GM19023 (cell line): ENCODE data around the gene FBXL16.
A peak's percentile ranks its signal among the peaks of the same experiment; 100 is the strongest.

Experiments
- ATAC-seq: cut with Tn5 transposase; IDR thresholded peaks from one replicate; pipeline ENCODE4 v1.9.1; 2021; ENCODE audit warnings: mild to moderate bottlenecking, moderate library complexity; ENCODE audit not compliant: unreplicated experiment

Gene FBXL16

DNA sequence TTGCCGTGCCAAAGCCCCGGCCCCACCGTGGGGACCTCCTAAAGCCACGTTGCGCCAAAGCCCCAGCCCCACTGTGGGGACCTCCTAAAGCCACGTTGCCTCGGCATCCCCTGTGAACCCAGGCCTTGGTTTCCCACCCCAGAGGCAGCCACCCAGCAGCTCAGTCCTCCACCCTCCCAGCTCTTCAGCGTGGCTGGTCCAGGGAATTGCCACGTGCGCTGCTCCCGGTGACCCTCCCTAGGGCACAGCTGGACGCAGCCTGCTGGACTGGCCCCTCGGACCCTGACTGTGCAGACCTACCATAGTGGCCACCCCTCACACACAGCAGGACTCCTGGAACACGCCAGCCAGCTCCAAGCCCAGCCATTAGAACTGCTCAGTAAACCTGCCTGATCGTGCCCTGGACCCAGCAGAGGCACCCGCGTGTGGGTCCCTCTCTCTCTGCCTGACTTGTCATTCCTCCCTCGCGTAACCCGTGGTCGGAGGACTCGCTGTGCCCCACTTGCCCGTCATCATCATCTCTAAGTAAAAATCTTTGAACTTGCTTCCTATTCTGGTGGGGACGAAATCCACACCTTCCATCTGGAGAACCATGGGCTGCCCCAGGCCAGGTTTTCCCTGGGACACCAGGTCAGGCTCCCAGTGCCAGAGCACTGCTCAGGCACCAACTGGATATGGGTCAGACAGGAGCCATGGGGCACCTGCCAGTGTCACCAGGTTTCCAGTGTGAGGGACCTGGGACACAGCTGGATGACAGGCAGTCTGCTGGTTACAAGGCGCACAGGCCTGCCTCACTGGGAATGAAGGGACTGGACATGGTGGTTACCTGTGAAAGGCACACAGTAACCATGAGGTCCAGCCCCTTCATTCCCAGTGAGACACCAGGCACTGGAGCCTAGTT lies 29.6 kb upstream of the FBXL16 start:
- no peak for ATAC-seq

DNA sequence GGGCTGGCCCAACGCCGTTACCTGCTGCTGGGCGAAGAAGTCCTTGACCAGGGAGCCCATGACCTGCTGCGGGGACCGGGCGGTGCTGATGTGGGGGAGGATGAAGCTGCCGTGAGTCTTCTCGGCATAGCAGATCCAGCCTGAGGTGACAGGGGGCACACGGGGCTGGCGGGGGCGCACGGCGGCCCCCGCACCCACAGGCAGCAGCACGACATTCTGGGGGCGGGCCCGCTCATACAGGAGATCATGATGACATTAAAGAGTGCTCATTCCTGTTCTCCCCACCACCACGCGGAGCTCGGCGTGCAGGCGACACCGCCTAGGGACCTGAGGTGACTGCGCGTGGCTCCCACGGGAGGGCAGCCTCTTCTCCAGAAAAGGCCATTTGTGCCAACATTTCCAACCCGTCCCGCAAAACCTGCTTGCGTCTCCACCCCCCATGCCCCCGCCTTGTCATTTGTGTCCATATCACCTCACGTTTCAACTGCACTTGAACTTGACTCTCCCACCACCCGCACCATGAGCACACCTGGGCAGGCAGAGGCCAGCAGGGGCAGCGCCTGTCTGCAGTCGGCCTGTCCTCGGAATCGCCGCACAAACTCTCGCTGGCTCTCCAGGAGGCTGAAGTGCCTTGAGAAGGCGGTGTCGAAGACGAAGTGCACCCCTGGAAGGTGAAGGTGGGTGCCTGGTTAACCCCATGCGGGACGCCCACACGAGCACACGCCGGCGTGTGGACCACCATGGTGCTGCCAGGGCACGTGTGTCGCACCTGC lies 28.8 kb upstream of the FBXL16 start:
- ATAC-seq, result no peak

DNA sequence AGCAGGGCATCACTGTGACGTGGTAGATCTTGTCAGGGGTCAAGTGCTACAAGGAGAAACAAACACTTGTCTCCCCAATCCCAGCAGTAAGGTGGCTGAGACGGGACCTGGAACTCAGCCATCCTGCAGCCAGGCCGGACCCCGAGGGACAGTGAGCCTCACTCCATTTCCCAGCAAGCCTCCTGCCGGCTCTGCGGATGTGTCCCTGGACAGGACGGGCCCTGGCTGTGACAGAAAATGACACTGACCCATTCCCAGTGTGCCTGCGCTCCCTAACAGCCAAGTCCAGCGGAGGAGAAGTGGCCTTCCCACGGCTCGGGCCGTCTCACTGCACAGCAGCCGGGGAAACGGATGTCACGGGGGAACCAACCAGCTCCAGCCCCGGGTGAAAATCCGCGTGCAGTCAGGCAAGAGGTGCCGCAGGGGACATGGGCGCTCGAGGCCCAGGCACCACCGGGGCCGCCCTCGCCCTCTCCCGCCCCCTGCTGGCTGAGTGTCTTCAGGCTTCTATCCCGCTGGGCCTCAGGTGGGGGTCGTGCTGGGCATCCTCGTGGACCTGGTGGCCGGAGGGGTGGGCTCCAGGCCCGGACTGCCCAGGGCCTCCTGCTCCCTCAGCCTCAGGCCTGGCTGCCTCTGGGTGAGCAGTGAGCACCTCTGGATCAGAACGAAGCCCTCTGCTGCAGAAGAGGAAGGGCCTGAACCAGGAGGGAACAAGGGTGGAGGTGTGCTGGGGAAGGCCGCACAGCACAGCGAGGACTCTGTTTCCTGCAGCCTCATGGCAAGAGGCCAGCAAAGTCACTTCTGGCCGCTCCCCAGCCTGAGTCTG lies 28.0 kb upstream of the FBXL16 start:
- ATAC-seq, result no peak

DNA sequence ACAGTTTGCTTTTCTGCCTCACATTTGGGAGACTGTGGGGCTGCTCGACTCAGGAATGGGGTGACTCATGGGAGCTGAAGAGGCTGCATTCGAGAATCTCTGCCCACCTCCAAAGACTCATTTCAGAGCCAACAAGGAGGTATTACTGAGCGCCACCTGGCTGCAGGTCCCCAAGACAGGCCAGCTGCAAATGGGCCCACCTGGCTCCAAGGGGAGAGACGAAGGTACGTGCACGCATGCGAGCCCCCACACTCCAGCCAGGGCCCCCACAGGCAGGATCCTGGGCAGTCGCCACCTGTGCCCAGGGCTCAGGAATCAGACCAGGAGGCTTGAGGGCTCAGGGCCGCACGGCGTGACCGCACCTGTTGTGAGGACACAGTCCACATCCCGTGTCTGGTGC lies 27.3 kb upstream of the FBXL16 start:
- ATAC-seq, result no peak

DNA sequence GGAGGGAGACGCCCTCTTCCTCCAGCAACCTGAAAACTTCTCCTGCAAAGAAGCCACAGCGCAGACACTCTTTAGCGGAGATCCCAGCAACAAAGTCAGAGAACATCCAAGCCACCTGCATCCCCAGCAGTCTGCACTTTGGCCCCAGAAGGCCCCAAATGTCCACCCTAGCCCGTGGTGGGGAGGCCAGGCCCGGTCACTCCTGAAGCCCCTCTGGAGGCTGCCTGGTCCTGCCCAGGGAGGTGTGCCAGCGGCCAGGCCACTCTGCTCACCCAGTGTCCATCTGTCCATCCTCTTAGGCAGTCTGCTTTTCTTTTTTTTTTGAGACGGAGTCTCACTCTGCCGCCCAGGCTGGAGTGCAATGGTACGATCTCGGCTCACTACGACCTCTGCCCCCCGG lies 26.7 kb upstream of the FBXL16 start:
- no peak for ATAC-seq

DNA sequence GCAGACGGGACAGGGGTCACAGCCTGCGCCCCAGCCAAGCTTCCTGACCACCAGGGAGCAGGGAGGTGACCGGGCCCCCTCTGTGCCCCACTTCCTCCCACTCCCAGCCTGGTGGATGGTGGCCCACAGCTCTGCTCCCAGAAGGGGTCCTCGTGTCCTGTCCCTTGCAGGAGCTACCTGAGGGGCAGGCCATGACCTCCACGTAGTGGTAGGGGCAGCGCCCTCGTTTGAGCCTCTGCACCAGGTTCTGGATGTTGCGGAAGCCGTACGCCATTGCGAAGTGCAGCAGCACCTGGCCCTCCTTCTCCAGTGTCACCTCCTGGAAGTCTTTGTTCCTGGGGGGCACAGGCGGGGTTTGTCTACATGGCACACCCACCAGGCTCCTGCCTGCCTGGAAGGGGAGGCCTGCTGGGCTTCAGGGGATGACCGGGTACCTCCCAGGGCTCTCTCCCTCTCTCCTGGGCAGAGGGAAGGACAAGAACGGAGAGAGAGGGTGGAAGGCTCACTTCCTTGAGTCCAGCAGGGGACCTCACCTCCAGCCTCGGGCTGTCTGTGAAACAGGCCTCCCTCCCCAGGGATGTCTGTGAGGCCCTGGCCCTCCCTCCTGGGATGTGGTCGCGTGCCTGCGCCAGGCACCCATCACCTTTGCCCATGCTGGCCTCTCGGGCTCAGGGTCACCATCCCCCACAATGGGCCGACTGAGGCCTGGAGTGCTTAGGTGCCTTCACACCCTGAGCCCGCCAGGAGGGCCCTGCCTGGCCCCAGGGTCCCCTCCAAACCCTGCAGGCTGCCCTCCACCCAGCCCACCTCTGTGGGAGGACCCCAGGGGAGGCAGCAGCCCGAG lies 25.3 kb upstream of the FBXL16 start:
- no peak for ATAC-seq

DNA sequence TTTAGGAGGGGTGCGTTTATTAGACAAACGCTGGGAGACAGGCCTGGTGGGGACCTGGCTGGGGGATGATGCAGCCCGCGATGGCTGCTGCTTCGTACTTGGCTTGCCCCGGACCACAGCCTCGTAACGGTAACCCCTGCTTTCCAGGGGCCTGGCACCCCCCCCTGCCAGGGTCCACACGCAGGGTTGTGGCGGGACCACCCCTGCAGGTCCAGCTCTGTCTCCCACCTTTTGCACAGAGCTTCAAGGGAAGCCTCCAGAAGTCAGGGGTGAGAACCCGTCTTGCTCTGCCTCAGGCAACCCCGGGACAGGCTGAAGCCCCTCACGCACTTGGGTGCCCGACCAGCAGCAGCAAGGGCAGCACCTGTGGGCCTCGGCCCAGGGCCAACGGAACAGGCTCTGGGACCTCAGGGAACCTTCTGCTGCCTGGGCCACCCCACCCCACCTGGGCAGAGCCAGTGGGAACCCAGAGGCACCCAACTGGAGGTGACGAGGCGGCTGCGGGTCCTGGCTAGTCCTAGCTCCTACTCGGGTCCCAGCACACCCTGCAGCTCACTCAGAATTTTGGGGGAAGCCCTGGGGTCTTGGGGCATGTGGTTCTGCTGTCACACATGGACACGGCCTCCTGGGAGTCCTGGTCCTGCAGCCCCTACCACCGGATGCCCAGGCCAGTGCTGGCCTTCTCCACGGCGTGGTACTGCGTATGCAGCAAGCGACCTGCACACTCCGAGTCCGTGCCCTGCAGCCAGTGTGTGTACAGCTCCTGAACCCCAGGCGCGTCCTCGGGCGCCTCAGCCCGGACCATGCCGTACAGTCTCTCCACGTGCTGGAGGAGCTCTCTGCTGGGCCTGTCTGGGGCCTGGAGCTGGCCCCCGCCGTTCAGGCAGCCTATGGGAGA lies 24.4 kb upstream of the FBXL16 start:
- ATAC-seq, result no peak

DNA sequence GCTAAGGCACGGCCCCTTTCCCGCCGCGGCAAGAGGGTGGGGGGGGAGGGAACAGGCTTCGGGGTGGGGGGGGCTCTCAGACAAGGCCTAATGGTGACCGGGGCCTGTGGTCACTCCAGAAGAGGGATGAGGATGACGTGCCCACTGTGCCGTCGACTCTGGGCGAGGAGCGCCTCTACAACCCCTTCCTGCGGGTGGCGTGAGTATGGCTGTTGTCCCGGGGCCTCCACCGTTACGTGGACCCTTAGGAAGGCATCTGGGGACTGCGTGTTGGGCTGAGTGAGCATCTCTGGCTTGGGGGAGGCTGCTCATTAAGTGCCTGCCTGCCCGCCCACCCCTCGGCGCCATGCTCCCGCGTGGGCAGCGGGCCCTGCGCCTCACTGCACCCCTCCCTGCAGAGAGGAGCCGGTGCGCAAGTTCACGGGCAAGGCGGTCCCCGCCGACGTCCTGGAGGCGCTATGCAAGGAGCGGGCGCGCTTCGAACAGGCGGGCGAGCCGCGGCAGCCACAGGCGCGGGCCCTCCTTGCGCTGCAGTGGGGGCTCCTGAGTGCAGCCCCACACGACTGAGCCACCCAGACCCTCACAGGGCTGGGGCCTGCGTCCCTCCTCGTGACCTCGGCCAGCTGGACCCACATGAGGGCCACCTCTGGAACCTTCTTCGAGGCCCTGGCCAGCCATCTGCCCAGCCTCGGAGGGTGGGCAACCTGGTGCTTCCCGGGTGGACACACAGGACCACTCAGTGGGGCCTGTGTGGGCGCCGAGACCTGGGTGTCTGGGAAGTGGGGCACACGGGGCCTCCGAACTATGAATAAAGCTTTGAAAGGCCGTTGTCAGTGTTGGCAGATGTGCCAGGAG lies 23.5 kb upstream of the FBXL16 start:
- ATAC-seq, result no peak

DNA sequence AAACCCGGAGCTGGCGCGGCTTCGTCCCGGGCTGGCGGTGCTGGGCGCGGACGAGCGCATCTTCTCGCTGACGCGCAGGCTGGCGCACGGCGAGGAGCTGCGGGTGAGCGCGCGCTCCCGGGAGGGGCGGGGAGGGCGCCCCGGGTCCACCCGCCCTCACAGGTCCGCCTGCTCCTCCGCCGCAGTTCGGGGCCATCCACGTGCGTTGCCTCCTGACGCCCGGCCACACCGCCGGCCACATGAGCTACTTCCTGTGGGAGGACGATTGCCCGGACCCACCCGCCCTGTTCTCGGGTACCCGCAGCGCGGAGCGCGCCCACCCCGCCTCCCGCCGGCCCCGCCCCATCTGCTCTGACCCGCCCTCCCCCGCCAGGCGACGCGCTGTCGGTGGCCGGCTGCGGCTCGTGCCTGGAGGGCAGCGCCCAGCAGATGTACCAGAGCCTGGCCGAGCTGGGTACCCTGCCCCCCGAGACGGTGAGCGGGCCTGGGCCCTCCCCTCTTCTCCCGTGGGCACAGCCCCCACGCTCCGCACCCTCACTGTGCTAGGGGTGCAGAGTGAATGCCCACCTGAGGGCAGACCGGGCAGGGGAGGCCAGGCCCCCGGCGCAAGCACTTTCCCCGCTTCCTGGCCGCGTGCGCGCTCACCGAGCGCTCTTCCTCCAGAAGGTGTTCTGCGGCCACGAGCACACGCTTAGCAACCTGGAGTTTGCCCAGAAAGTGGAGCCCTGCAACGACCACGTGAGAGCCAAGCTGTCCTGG lies 22.7 kb upstream of the FBXL16 start:
- ATAC-seq, result no peak

DNA sequence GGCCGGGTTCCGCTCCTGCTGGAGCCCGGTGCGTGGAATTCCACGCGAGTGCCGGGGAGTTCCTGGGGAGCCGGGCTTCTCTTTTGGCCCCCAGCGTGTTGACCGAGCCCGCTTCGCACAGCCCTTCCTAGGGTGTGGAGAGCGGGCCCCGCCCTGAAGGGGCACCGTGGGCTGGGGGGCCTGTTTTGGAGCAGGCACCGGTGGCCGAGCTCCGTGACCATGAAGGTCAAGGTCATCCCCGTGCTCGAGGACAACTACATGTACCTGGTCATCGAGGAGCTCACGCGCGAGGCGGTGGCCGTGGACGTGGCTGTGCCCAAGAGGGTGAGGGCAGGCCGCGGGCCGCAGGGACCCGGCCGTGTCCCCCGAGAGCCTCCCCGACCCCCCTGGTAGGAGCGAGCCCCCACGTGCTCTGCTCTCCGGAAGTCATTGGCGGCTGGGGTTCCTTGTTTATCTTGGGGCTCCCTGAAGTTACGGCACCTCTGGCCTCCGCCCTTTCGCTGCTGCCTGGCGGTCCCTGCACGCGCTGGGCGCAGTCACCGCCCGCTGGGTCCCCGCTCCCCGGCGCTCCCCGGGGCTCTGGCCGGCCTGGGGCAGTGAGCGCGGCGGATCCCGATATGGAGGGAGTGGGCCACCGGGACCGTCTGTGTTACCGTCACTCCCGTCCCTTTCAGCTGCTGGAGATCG lies 21.8 kb upstream of the FBXL16 start:
- no peak for ATAC-seq

DNA sequence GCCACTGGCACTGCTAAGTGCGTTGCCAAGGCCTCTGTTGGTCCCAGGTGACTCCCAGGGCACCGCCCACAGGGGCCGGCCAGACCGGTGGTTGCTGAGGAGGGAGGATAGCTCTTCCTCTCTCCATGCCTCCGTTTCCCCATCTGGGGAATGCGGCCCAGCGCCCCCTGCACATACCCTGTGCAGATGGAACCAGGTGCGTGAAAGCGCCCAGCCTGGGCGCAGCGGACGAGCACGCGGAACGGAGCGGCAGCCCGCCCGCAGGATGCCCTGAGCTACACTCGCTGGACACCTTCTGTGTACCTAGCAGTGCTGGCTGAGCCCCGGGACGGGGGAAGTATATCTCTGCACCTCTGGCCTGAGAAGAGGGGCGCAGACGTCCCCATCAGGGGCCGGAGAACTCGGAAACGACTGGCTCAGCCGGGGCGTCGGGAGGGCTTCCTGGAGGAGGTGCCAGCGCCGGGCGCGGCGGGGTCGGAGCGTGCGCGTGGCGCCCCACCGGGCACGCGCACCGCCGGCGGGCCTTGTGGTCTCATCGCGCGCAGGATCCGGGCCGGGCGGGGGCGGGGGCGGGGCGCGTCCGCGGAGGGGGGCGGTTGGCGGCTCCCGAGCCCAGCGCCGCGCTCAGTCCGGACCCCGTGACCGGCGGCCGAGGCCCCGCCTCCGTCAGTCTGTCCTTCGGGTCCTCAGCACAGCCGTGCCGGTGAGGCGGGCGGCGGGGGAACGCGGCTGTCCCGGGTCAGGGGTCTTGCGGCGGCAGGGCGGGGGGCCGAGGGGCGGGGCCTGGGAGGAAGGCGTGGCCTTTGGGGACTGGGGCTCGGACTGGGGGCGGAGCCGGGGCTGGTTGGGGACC lies 21.1 kb upstream of the FBXL16 start, which contains the start of the genes CCDC78 and HAGHL:
CCDC78 (minus strand) TSS at position 6 of the 853 bp plus-strand sequence. CDS start 76 bp downstream, outside the sequence.
HAGHL (plus strand) TSS at position 669 of the 853 bp plus-strand sequence. CDS start 404 bp downstream, outside the sequence.
- peak; percentile 35 for ATAC-seq

DNA sequence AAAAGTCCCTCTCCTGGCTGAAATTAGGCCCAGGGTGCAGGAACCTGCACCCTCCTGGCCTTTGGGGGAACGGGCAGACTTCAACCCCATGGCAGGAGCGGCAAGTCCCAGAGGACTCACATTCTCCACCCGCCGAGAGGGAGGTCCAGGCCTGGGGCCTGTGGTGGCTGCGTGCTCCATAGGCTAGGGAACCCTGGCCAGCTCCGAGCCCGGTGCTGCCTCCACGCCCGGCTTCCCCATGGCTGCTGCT lies 20.5 kb upstream of the FBXL16 start:
- ATAC-seq, result no peak

DNA sequence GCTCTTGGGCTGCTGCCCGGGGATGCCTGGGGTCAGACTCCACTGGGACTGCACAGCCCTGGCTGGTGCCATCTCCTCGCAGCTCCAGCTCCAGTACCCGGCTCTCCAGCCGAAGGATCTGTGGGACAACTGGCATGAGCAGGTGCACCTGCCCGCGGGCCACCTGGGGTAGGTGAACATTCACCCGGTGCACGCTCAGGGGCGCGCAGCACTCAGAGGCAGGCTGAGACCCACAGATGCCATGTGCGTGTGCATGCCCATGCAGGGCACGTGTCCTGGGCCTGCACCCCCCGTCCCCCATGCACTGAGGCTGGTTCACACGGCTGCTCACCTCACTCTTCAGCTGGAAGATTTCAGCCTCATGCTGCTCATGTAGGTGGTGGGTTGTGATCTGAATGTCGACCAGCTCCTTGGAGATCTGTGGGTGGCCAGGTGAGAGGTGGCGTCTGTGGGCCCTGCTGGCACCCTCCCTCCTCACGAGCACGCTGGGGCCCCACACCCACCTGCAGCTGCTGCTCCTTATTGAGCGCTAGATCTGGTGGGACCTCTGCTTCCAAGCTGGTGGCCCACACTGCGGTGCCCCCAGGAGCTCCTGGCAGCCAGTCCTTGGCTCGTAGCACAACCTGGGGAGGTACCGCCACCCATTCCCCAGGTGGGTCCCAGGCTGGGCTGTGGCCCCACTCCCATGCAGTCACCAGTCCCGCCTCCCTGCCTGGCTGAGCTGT lies 20.0 kb upstream of the FBXL16 start:
- no peak for ATAC-seq

DNA sequence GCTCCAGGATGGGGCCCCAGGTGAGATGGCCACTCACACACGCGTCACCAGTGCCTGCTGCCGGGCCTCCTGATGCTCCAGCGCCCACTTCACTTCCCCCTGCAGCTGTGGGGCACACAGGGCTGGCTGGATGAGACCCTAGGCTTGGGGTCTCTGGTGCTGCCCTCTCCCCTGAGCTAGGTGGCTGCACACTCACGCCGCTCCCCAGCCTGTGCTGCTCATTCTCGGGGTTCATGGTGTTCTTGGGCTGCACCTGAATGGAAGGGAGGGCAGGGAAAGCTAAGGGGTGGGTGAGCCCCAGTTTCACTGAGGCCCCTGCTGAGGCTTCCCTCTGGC lies 19.4 kb upstream of the FBXL16 start:
- no peak for ATAC-seq

DNA sequence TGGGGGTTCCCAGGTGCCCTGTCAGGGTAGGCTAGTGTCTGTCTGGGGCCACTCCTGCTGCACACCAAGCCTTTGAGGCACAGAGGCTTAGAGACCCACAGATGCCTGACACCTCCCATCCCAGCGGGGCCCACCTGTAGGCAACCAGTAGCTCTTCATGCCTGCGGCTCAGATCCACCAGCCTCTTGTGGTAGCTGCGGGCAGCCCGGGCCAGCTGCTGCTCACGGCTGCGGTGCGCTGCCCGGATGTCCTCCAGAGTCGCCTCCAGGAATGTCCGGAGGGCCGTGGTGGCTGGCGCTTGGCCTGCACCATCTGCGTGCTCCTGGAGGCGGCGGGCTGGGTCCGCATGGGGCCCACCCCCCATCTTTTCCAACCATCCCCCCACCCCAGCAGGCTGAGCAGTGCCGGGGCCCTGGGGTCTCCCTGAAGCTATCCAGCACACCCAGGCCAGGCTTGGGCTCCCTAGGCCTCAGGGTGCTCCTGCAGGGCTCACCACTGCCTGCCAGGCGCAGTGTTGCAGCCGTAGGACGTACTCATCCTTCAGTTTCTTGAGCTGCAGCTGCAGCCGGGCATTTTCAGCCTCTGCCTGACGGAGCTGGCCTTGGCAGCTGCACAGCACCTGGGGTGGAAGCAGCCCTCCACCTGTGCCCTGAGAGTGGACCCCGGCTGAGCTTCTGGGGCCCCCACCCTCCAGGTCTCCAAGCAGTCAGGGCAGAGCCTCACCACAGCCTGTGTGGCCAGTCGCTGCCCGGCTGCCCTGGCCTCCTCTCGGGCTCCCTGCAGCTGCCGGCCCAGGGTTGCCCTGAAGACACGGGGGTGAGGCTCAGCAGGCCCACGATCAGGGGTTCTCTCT lies 18.8 kb upstream of the FBXL16 start:
- ATAC-seq, result no peak
